Gastroesophageal sphincter (tissue), 3 donors: ENCODE measurements around the gene KCNK2.

Experiments used
- EP300 ChIP-seq: sonication (generic); formaldehyde crosslinking; IDR thresholded peaks from one replicate; pipeline ENCODE4 v1.6.1; 2017; ENCODE audit warnings: antibody characterized with exemption, mild to moderate bottlenecking
- POLR2A ChIP-seq, 2 donors: fragments of 450-650 bp; IDR thresholded peaks; one replicate each; pipeline ENCODE4 v1.6.1; 2017; ENCODE audit warnings: antibody characterized with exemption in 2 of 2, mild to moderate bottlenecking in 2 of 2, moderate library complexity in 1 of 2
- TF ChIP-seq, protein P1 (sequence below), 4 experiments: fragments of 200-600 bp in 2 of 4; fragments of 450-650 bp in 2 of 4; sonication (generic) in 1 of 4; IDR thresholded peaks; one replicate each; pipeline ENCODE4 v1.5.1; 2017 to 2019; ENCODE audit warnings: antibody characterized with exemption in 4 of 4, mild to moderate bottlenecking in 2 of 4, moderate library complexity in 2 of 4

GRCh38 chr1:215219372-215219771, 136.8 kb downstream of the KCNK2 start:
- TF ChIP-seq, protein P1, sequence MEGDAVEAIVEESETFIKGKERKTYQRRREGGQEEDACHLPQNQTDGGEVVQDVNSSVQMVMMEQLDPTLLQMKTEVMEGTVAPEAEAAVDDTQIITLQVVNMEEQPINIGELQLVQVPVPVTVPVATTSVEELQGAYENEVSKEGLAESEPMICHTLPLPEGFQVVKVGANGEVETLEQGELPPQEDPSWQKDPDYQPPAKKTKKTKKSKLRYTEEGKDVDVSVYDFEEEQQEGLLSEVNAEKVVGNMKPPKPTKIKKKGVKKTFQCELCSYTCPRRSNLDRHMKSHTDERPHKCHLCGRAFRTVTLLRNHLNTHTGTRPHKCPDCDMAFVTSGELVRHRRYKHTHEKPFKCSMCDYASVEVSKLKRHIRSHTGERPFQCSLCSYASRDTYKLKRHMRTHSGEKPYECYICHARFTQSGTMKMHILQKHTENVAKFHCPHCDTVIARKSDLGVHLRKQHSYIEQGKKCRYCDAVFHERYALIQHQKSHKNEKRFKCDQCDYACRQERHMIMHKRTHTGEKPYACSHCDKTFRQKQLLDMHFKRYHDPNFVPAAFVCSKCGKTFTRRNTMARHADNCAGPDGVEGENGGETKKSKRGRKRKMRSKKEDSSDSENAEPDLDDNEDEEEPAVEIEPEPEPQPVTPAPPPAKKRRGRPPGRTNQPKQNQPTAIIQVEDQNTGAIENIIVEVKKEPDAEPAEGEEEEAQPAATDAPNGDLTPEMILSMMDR (IDR thresholded peaks at IDR 0.05): no peak
- TF ChIP-seq POLR2A (IDR thresholded peaks at IDR 0.05): no peak
- TF ChIP-seq EP300: no peak
